ENCODE data around the gene CRACR2A. TPM values are rescaled to one million over a fixed set of nuclear protein-coding genes. Genes with fewer than 3 reads are reported as not detected.

The CRACR2A gene
- polyA plus RNA-seq, 1 donor from 2014 or later: 2.1 TPM

- H3K36me3 ChIP-seq (ENCODE audit: insufficient read depth, low read length): no peaks in the 10 kb centered on the region
- H3F3A ChIP-seq (ENCODE audit: insufficient read depth, low read length, poor library complexity, severe bottlenecking): no peaks in the 10 kb centered on the region
- H3K4me3 ChIP-seq (ENCODE audit: low read length): no peak overlapping the region
- no peaks in the 10 kb centered on the region for H4K20me1 ChIP-seq (ENCODE audit: insufficient read depth)
- no peak for TF ChIP-seq MXI1 (conservative IDR thresholded peaks at IDR 0.05; ENCODE audit: poor library complexity, severe bottlenecking)
- TF ChIP-seq EP300 (conservative IDR thresholded peaks at IDR 0.05; ENCODE audit: poor library complexity, severe bottlenecking): no peak
- TF ChIP-seq SMC3 (conservative IDR thresholded peaks at IDR 0.05; ENCODE audit: poor library complexity): no peak
- no peak for TF ChIP-seq RAD21 (conservative IDR thresholded peaks at IDR 0.05)
- no peak for TF ChIP-seq TAF1 (IDR thresholded peaks at IDR 0.05; ENCODE audit: low read depth)
- TF ChIP-seq POLR2AphosphoS5 (IDR thresholded peaks at IDR 0.05): no peak
- no peak for TF ChIP-seq EZH2 (IDR thresholded peaks at IDR 0.05; ENCODE audit: borderline replicate concordance, insufficient read depth, low read length, poor library complexity, severe bottlenecking)
- TF ChIP-seq, protein P1, sequence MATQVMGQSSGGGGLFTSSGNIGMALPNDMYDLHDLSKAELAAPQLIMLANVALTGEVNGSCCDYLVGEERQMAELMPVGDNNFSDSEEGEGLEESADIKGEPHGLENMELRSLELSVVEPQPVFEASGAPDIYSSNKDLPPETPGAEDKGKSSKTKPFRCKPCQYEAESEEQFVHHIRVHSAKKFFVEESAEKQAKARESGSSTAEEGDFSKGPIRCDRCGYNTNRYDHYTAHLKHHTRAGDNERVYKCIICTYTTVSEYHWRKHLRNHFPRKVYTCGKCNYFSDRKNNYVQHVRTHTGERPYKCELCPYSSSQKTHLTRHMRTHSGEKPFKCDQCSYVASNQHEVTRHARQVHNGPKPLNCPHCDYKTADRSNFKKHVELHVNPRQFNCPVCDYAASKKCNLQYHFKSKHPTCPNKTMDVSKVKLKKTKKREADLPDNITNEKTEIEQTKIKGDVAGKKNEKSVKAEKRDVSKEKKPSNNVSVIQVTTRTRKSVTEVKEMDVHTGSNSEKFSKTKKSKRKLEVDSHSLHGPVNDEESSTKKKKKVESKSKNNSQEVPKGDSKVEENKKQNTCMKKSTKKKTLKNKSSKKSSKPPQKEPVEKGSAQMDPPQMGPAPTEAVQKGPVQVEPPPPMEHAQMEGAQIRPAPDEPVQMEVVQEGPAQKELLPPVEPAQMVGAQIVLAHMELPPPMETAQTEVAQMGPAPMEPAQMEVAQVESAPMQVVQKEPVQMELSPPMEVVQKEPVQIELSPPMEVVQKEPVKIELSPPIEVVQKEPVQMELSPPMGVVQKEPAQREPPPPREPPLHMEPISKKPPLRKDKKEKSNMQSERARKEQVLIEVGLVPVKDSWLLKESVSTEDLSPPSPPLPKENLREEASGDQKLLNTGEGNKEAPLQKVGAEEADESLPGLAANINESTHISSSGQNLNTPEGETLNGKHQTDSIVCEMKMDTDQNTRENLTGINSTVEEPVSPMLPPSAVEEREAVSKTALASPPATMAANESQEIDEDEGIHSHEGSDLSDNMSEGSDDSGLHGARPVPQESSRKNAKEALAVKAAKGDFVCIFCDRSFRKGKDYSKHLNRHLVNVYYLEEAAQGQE (IDR thresholded peaks at IDR 0.05; ENCODE audit: borderline replicate concordance): no peak
- TF ChIP-seq, protein P2, sequence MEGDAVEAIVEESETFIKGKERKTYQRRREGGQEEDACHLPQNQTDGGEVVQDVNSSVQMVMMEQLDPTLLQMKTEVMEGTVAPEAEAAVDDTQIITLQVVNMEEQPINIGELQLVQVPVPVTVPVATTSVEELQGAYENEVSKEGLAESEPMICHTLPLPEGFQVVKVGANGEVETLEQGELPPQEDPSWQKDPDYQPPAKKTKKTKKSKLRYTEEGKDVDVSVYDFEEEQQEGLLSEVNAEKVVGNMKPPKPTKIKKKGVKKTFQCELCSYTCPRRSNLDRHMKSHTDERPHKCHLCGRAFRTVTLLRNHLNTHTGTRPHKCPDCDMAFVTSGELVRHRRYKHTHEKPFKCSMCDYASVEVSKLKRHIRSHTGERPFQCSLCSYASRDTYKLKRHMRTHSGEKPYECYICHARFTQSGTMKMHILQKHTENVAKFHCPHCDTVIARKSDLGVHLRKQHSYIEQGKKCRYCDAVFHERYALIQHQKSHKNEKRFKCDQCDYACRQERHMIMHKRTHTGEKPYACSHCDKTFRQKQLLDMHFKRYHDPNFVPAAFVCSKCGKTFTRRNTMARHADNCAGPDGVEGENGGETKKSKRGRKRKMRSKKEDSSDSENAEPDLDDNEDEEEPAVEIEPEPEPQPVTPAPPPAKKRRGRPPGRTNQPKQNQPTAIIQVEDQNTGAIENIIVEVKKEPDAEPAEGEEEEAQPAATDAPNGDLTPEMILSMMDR (IDR thresholded peaks at IDR 0.05; ENCODE audit: poor library complexity, severe bottlenecking): no peak
- no peak overlapping the region for H3K9ac ChIP-seq (ENCODE audit: low read length)
- H3K27ac ChIP-seq (ENCODE audit: low read length): no peak overlapping the region
- H3K79me2 ChIP-seq (replicated peaks; ENCODE audit: insufficient read depth, low read length): no peaks in the 10 kb centered on the region
- no peaks in the 10 kb centered on the region for H3K9me3 ChIP-seq (ENCODE audit: low read length)
- H3K27me3 ChIP-seq (ENCODE audit: insufficient read depth, low read depth, low read length): no peaks in the 10 kb centered on the region
- H3K9me2 ChIP-seq (ENCODE audit: insufficient read depth, low read length): no peaks in the 10 kb centered on the region
- no peak overlapping the region for H2AFZ ChIP-seq (ENCODE audit: low read depth, low read length)
- H3K4me2 ChIP-seq (ENCODE audit: low read length): no peak overlapping the region
These were observed 83.3 kb downstream of the CRACR2A start for GRCh38 chr12:3669594-3669993.

DNA sequence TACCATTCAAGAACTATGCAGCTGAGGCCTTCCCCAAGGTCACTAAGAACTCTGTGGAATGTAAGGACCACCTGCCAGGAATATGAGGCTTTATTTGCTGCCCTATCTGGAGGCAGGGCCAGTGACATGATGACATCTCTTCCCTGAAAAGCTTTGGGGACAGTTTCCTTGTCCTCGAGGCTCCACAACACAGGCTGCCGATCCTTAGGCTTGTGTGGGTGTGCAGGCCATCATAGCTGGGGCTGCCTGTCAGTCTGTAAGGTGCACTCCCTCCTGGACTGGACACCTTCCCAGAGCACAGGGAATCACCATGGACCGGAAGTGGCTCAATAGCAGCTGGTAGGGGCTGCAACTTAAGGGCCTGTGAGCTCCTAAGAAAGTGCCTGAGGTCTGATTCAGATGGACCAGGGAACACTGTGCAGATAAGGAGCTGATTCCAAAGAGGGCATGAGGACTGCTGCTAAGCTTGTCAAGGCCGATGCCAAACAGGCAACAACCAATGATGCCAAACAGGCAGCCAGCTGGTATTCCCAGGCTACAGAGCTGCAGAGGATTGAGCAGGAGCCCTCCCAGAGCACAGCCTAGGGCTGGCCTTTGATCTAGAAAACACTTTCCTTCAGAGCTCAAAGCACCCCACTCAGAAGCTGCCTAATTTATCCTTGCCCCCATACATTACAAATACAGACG, 84.3 kb downstream of the CRACR2A start:
- H3K4me2 ChIP-seq (ENCODE audit: low read length): no peak overlapping the region
- no peaks in the 10 kb centered on the region for H3K79me2 ChIP-seq (replicated peaks; ENCODE audit: insufficient read depth, low read length)
- H3K9me2 ChIP-seq (ENCODE audit: insufficient read depth, low read length): no peaks in the 10 kb centered on the region
- no peaks in the 10 kb centered on the region for H4K20me1 ChIP-seq (ENCODE audit: insufficient read depth)
- H3K9ac ChIP-seq (ENCODE audit: low read length): no peak overlapping the region
- H3K27ac ChIP-seq (ENCODE audit: low read length): no peak overlapping the region
- H3K4me3 ChIP-seq (ENCODE audit: low read length): no peak overlapping the region
- H2AFZ ChIP-seq (ENCODE audit: low read depth, low read length): no peak overlapping the region
- no peaks in the 10 kb centered on the region for H3K27me3 ChIP-seq (ENCODE audit: insufficient read depth, low read depth, low read length)
- H3K36me3 ChIP-seq (ENCODE audit: insufficient read depth, low read length): no peaks in the 10 kb centered on the region
- TF ChIP-seq, protein P2 (IDR thresholded peaks at IDR 0.05; ENCODE audit: poor library complexity, severe bottlenecking): no peak
- TF ChIP-seq SMC3 (conservative IDR thresholded peaks at IDR 0.05; ENCODE audit: poor library complexity) (no peak), EZH2 (IDR thresholded peaks at IDR 0.05; ENCODE audit: borderline replicate concordance, insufficient read depth, low read length, poor library complexity, severe bottlenecking) (no peak), TAF1 (IDR thresholded peaks at IDR 0.05; ENCODE audit: low read depth) (no peak), EP300 (conservative IDR thresholded peaks at IDR 0.05; ENCODE audit: poor library complexity, severe bottlenecking) (no peak), POLR2AphosphoS5 (IDR thresholded peaks at IDR 0.05) (no peak), MXI1 (conservative IDR thresholded peaks at IDR 0.05; ENCODE audit: poor library complexity, severe bottlenecking) (no peak), RAD21 (conservative IDR thresholded peaks at IDR 0.05) (no peak)
- TF ChIP-seq, protein P1 (IDR thresholded peaks at IDR 0.05; ENCODE audit: borderline replicate concordance): no peak
- H3K9me3 ChIP-seq (ENCODE audit: low read length): no peaks in the 10 kb centered on the region
- H3F3A ChIP-seq (ENCODE audit: insufficient read depth, low read length, poor library complexity, severe bottlenecking): no peaks in the 10 kb centered on the region

Measured in neural cell (in vitro differentiated cells).